ENCODE data around the gene PDZD7.

GRCh38 chr10:100968863-100969186 lies 62.1 kb downstream of the PDZD7 start:
- no peak for TF ChIP-seq CTCF (conservative IDR thresholded peaks at IDR 0.05; ENCODE audit: low read depth, low read length)
- TF ChIP-seq EZH2 (IDR thresholded peaks at IDR 0.05; ENCODE audit: borderline replicate concordance, low read depth, low read length, poor library complexity, severe bottlenecking): no peak

Measured in A673 (cell line).